GM12892 (cell line): ENCODE results near the gene PNPLA2.

Experiments used
- POLR2A ChIP-seq: IDR thresholded peaks from 2 replicates; pipeline ENCODE4 v1.6.1; 2011; ENCODE audit warnings: low read depth, low read length, control low read depth
- POLR2AphosphoS5 ChIP-seq: IDR thresholded peaks from 2 replicates; pipeline ENCODE4 v1.6.1; 2011; ENCODE audit warnings: low read depth, low read length, control low read depth
- TAF1 ChIP-seq: IDR thresholded peaks from 2 replicates; pipeline ENCODE4 v1.6.1; 2011; ENCODE audit warnings: low read depth, mild to moderate bottlenecking, control low read depth, low read length, borderline replicate concordance

- TF ChIP-seq POLR2A (no peak), TAF1 (no peak), POLR2AphosphoS5 (no peak)
Measured at GRCh38 chr11:776263-776560, 42.5 kb upstream of the PNPLA2 start.
